Mononuclear cell (primary cell): ENCODE data around the gene IKZF2. TPM values are rescaled to one million over a fixed set of nuclear protein-coding genes. Genes with fewer than 3 reads are reported as not detected.

Source experiments
- H3K27me3 ChIP-seq: 2 replicates; pipeline ENCODE4 v1.6.0; 2011; ENCODE audit warnings: low read length, control low read depth; ENCODE audit not compliant: insufficient read depth
- H3K4me1 ChIP-seq: 2 replicates; pipeline ENCODE4 v1.5.1; 2011; ENCODE audit warnings: mild to moderate bottlenecking, low read length, control low read depth; ENCODE audit not compliant: insufficient read depth
- H3K4me3 ChIP-seq: 2 replicates; pipeline ENCODE4 v1.5.1; 2011; ENCODE audit warnings: mild to moderate bottlenecking, low read length, moderate library complexity
- H3K9me3 ChIP-seq: 2 replicates; pipeline ENCODE4 v1.5.1; 2011; ENCODE audit warnings: low read depth, mild to moderate bottlenecking, control low read depth, low read length
- total RNA-seq: library from RNA; depleted of rRNA; stranded (reverse); fragments of >200 nt; gene quantifications from one replicate; pipeline ENCODE4 v1.2.3, GENCODE V29; 2012

The IKZF2 gene
- total RNA-seq, 1 donor, result 12.6 TPM

DNA sequence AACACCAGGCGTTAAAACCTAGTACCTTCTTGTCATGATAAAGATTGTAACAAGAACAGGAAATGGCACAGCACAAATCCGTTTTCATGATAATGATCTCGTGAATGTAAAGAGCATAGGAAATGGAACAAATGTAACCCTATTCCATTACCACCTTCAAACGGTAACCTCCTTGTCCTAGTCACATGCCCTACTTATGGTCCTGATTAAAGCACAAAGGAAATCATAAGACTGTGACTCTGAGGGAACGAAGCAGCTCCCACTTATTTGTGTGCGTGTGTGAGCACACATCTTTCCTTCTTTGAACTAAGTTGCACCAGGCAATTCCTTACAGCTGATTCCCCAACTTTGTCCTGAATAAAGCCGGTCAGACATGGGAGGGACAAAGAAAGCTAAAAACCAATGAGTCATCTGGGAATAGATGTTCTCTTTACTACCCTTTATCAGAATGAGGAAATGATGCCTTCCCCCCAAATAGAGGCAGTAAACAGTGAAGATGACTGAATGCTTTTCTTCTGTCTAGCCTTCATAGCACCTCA is 192.6 kb downstream of the IKZF2 start:
- Histone ChIP-seq H3K27me3 (no peaks in the 10 kb centered on the region), H3K4me1 (peaks cover 26% of the 10 kb centered on the region), H3K9me3 (no peaks in the 10 kb centered on the region), H3K4me3 (no peak overlapping the region)

DNA sequence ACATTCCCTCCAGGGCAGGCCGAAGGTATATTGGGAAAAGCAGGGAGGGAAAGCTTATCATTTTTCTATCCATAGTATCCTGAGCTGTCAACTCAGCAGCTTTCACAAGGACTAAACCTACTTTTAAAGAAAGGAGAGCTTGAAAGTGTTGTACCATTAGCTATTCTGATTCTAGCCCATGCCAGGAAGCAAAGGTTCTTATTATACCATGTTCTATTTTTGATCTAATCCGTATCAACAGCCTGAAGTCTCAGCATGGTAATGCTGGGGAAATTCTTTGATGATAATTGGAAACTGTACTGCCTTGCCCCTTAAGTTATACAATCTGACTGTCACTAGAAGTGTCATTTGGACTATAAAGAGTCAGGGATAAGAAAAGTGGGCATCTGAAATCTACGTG is 193.3 kb downstream of the IKZF2 start:
- Histone ChIP-seq H3K27me3 (no peaks in the 10 kb centered on the region), H3K4me3 (no peak overlapping the region), H3K9me3 (no peaks in the 10 kb centered on the region), H3K4me1 (peaks cover 30% of the 10 kb centered on the region)

DNA sequence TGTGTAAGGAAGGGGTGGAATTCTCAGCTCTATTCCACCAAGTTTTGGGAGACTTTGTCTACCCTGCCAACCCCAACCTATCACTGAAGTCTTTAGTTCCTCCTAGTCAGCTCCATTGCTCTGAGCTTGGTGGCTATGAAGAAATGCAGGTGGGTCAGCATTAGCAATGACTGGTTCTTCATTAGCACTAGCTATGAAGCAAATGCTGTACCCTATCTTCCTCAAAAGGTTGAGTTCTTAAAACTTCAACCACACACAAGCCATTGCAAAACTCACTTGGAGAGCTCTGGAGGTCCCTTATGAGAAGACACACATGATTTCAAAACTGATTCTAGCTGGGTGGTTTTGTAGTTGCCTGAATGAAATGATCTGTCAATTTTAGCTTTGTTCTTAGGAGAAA is 193.8 kb downstream of the IKZF2 start:
- Histone ChIP-seq H3K4me1 (peaks cover 30% of the 10 kb centered on the region), H3K27me3 (no peaks in the 10 kb centered on the region), H3K9me3 (no peaks in the 10 kb centered on the region), H3K4me3 (no peak overlapping the region)

DNA sequence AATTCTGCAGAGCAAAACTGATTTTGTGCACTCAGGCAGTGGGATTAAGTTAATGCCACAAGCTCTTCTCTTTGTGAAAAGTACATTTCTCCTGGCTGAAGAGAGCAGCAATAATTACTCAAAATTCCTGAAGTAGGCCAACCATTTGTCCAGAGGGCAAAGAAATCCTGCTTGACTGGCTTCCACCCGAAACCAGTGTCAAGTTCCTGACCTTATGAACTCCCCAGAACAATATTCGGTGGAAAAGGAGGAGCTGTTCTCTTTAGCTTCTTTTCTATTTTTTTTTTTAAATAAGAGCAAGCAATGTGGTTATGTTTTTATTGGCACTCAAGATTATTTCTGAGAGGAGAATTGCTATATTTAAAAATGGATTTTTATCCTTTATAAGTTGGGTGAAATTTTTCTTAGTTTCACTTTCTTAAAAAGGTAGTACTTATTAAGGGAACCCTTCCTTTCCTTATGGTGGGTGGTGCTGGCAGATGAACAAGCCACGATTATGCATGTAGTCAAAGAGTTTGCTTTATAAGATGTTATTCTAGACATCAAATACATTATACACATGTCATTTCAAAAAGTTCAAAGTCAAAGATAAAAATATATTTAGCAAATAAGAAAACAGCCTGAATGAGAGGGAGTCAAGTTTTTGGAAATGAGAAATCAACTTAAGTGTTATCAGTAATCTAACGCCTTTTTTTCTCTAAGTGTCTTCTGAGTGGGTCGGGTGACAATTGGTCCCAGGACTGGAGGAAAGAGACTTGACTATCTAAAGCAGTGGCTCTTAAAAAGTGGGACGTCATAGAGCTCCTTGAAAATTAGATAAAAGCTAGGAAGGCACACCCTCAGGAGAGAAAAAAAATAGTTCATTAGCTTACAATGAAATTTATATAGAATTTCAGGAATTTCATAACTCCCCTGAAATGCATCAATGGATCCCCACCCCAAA is 194.5 kb downstream of the IKZF2 start:
- no peaks in the 10 kb centered on the region for H3K9me3 ChIP-seq
- H3K4me1 ChIP-seq, result peaks cover 30% of the 10 kb centered on the region
- H3K27me3 ChIP-seq, result no peaks in the 10 kb centered on the region
- H3K4me3 ChIP-seq, result no peak overlapping the region

GRCh38 chr2:212953170-212953920 is 198.1 kb downstream of the IKZF2 start:
- H3K9me3 ChIP-seq, result no peaks in the 10 kb centered on the region
- peaks cover 21% of the 10 kb centered on the region for H3K4me1 ChIP-seq
- no peaks in the 10 kb centered on the region for H3K27me3 ChIP-seq
- no peak overlapping the region for H3K4me3 ChIP-seq

DNA sequence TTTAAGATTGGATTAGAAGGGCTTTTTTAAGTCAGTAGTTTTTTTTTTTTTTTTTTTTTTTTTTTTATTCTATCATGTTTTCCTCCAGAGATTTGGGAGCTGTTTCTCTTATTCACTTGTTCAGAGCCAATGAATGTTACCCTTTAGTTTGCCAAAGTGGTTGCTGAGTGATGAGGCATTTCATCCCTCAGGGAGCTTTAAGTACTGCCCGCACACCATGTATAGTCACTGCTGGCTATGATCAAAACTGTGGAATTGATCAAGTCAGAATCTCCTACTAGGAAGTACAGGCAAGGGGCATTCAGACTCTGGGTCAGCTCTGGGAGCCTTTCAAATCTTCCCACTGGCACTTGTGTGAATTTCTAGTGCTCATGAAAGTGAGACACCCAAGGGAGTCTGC is 201.6 kb downstream of the IKZF2 start:
- Histone ChIP-seq H3K4me1 (peaks cover 5% of the 10 kb centered on the region), H3K27me3 (no peaks in the 10 kb centered on the region), H3K4me3 (no peak overlapping the region), H3K9me3 (no peaks in the 10 kb centered on the region)

Other genes with a start within 250 kb of the IKZF2 start
- gene SPAG16, start 132.9 kb upstream of the IKZF2 start, total RNA-seq, result 9.8 TPM